Measurements from ENCODE around the gene DLG2. TPM values are rescaled to one million over a fixed set of nuclear protein-coding genes. Genes with fewer than 3 reads are reported as not detected.
A peak's percentile ranks its signal among the peaks of the same experiment; 100 is the strongest.

The DLG2 gene
- total RNA-seq, 1 experiment from 2014 or later: 17.5 TPM

GRCh38 chr11:83493917-83494316 lies 2133.2 kb downstream of the DLG2 start (continued):
- TF ChIP-seq ARID4B (CRISPR knock-in tag; IDR thresholded peaks at IDR 0.05; ENCODE audit: borderline replicate concordance) (no peak), IRF1 (CRISPR knock-in tag; IDR thresholded peaks at IDR 0.05) (no peak), TP53 (CRISPR knock-in tag; IDR thresholded peaks at IDR 0.05) (no peak), USF2 (CRISPR knock-in tag; IDR thresholded peaks at IDR 0.05) (no peak), SMAD3 (CRISPR knock-in tag; IDR thresholded peaks at IDR 0.05; ENCODE audit: borderline replicate concordance) (no peak), RORB (CRISPR knock-in tag; IDR thresholded peaks at IDR 0.05) (no peak), ESRRA (CRISPR knock-in tag; IDR thresholded peaks at IDR 0.05; ENCODE audit: borderline replicate concordance) (no peak), E2F1 (CRISPR knock-in tag; IDR thresholded peaks at IDR 0.05) (no peak), MYBL2 (CRISPR knock-in tag; IDR thresholded peaks at IDR 0.05) (no peak)

- no peak for DNase-seq (ENCODE audit: low spot score)
- Mint-ChIP-seq H3K36me3 (no peaks in the 10 kb centered on the region), H3K27me3 (ENCODE audit: low read depth) (no peaks in the 10 kb centered on the region), H3K4me1 (no peaks in the 10 kb centered on the region), H3K4me3 (no peak overlapping the region), H3K9me3 (peaks cover 3% of the 10 kb centered on the region), H3K27ac (no peak overlapping the region)
- ATAC-seq: no peak
- TF ChIP-seq TEAD1 (CRISPR knock-in tag; IDR thresholded peaks at IDR 0.05): no peak
- TF ChIP-seq FOXP1 (CRISPR knock-in tag; IDR thresholded peaks at IDR 0.05; ENCODE audit: borderline replicate concordance): no peak
- TF ChIP-seq ZNF219 (CRISPR knock-in tag; IDR thresholded peaks at IDR 0.05; ENCODE audit: borderline replicate concordance): no peak
- no peak for TF ChIP-seq ZBTB43 (CRISPR knock-in tag; IDR thresholded peaks at IDR 0.05)
- no peak for TF ChIP-seq NR1H2 (CRISPR knock-in tag; IDR thresholded peaks at IDR 0.05)
- no peak for TF ChIP-seq USF2 (CRISPR knock-in tag; IDR thresholded peaks at IDR 0.05)
- CTCF ChIA-PET: no interaction called here
- POLR2A ChIA-PET: no interaction called here
Observed at GRCh38 chr11:83493034-83493433, 2134.1 kb downstream of the DLG2 start.

- peak; percentile 58 for ATAC-seq
- no peak for DNase-seq (ENCODE audit: low spot score)
- Mint-ChIP-seq H3K27me3 (ENCODE audit: low read depth) (no peaks in the 10 kb centered on the region), H3K4me1 (peaks cover 50% of the 10 kb centered on the region), H3K27ac (peak overlapping the region; percentile 55), H3K4me3 (no peak overlapping the region), H3K36me3 (no peaks in the 10 kb centered on the region), H3K9me3 (no peaks in the 10 kb centered on the region)
- POLR2A ChIA-PET: no interaction called here
- CTCF ChIA-PET: no interaction called here
- no peak for TF ChIP-seq CDX4 (CRISPR knock-in tag; IDR thresholded peaks at IDR 0.05; ENCODE audit: borderline replicate concordance)
- no peak for TF ChIP-seq GTF2I (CRISPR knock-in tag; conservative IDR thresholded peaks at IDR 0.05)
- no peak for TF ChIP-seq ATF3 (CRISPR knock-in tag; conservative IDR thresholded peaks at IDR 0.05)
- no peak for TF ChIP-seq ZNF396 (CRISPR knock-in tag; IDR thresholded peaks at IDR 0.05; ENCODE audit: borderline replicate concordance)
- TF ChIP-seq TP53 (CRISPR knock-in tag; IDR thresholded peaks at IDR 0.05): no peak
- no peak for TF ChIP-seq FOXJ3 (CRISPR knock-in tag; IDR thresholded peaks at IDR 0.05; ENCODE audit: borderline replicate concordance)
- TF ChIP-seq USF2 (CRISPR knock-in tag; IDR thresholded peaks at IDR 0.05): no peak
- TF ChIP-seq MLX (CRISPR knock-in tag; IDR thresholded peaks at IDR 0.05): no peak
- no peak for TF ChIP-seq ZNF138 (CRISPR knock-in tag; conservative IDR thresholded peaks at IDR 0.05)
- no peak for TF ChIP-seq JUN (CRISPR knock-in tag; IDR thresholded peaks at IDR 0.05)
Observed at GRCh38 chr11:83483808-83484207, 2143.3 kb downstream of the DLG2 start.

Measured in WTC11 (cell line).